Measurements from ENCODE around the gene TSGA10IP. TPM values are rescaled to one million over a fixed set of nuclear protein-coding genes. Genes with fewer than 3 reads are reported as not detected.
"Not testable (repeated sequence)": the region's sequence is repeated elsewhere in the genome, so short reads cannot be mapped to it uniquely, and the experiment has no call there.

Gene TSGA10IP
- total RNA-seq, 2 experiments from 2014 or later: not detected

DNA sequence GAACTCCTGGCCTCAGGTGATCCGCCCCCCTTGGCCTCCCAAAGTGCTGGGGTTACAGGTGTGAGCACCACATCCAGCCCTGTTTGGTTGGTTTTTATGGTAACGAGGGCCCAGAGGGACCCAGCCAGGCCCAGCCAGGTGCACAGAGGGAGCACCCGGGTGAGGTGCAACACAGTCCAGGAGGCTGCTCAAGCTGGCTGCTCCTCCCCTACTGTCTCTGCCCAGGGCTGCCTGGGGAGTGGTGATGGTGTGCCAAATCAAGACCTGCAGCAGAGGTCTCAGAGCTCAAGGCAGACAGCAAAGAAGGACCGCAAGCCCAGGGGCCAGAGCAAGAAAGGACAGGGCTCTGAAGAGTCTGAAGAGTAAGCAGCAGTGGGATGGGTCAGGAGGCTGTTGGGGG is 1.4 kb downstream of the TSGA10IP start:
- no peaks in the 10 kb centered on the region for H3K27me3 Mint-ChIP-seq
- POLR2A ChIA-PET: no interaction called here
- no peak for ATAC-seq

DNA sequence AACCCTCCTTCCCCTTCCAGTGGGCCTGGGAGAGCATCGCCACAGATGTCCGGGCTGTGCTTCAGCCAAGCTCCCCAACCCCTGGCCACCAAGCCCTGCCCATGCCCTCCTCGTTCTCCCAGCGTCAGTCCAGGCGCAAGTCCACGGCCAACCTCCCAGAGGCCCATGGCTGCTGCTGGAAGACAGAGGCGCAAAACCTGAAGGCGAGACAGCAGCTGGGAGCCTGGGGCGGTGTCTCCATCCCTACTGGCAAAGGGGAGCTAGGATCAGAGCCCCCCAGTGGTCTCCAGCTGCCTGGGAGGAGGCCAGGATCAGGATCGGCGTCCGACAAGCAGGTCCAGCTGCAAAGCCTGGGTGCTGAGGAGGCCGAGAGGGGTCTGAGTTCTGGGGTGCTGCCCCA is 1.9 kb downstream of the TSGA10IP start:
- ChIA-PET CTCF (interaction anchor here (0.8 to 1.0 kb wide), 2 partner anchors 62 to 98 kb away, joined by 3 read pairs; no protein-coding TSS in a partner anchor), POLR2A (no interaction called here)
- no peak for ATAC-seq
- Mint-ChIP-seq H3K36me3 (ENCODE audit: low read depth) (no peaks in the 10 kb centered on the region), H3K4me1 (no peaks in the 10 kb centered on the region), H3K27ac (no peak overlapping the region), H3K4me3 (no peak overlapping the region), H3K27me3 (no peaks in the 10 kb centered on the region), H3K9me3 (ENCODE audit: low read depth) (no peaks in the 10 kb centered on the region)
- intact Hi-C loops (cut with DNase I, micrococcal nuclease): no loop called here
- DNase-seq: no peak

More for the DNA sequence above, 1.4 kb downstream of the TSGA10IP start:
- no peak for DNase-seq
- intact Hi-C loops (cut with DNase I, micrococcal nuclease): no loop called here
- no peak overlapping the region for H3K27ac Mint-ChIP-seq
- CTCF ChIA-PET: interaction anchor here (0.8 to 1.0 kb wide), 2 partner anchors 61 to 98 kb away, joined by 3 read pairs; no protein-coding TSS in a partner anchor
- no peaks in the 10 kb centered on the region for H3K9me3 Mint-ChIP-seq (ENCODE audit: low read depth)
- H3K4me1 Mint-ChIP-seq: peaks cover under 1% of the 10 kb centered on the region
- H3K4me3 Mint-ChIP-seq: no peak overlapping the region
- H3K36me3 Mint-ChIP-seq (ENCODE audit: low read depth): no peaks in the 10 kb centered on the region

DNA sequence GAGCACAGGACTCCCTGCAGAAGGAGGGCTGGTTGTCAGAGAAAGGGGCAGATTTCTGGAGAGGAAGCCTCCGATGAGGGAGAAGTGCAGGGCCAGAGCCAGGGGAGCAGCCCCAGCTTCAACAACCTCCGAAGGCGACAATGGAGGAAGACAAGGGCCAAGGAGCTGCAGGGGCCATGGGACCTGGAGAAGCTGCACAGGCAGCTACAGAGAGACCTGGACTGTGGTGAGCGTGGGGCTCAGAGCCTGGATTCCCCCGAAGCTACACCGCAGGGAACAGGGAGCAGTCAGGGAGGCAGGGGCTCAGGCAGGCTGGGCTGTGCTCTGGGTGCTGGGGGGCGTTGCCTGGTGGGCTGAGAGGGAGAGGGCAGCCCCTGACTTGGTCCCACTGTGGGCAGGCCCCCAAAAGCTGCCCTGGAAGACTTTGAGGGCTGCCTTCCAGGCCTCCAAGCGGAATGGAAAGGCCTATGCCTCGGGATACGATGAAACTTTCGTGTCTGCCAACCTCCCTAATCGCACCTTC is 2.4 kb downstream of the TSGA10IP start:
- CTCF ChIA-PET: interaction anchor here (0.6 to 1.0 kb wide), 3 partner anchors 11 to 97 kb away, joined by 3 read pairs; no protein-coding TSS in a partner anchor
- intact Hi-C loops (cut with DNase I, micrococcal nuclease): no loop called here

DNA sequence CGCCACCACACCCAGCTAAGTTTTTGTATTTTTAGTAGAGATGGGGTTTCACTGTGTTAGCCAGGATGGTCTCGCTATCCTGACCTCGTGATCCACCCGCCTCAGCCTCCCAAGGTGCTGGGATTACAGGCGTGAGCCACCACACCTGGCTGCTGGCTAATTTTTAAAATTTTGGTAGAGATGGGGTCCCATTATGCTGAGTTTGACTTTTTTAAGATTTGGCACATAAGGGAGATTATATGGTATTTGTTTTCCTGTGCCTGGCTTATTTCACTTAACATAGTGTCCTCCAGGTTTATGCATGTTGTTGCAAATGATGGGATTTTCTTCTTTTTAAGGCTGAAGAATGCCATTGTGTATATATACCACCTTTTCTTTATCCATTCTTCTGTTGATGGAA is 5.4 kb downstream of the TSGA10IP start:
- H3K36me3 Mint-ChIP-seq (ENCODE audit: low read depth); intact Hi-C loops (cut with DNase I, micrococcal nuclease); H3K4me3 Mint-ChIP-seq; H3K4me1 Mint-ChIP-seq; H3K27me3 Mint-ChIP-seq; H3K27ac Mint-ChIP-seq; ATAC-seq; H3K9me3 Mint-ChIP-seq (ENCODE audit: low read depth); DNase-seq; POLR2A ChIA-PET: not testable (repeated sequence)
- CTCF ChIA-PET: interaction anchor here (0.6 to 1.0 kb wide), 2 partner anchors 25 to 71 kb away, joined by 3 read pairs; no protein-coding TSS in a partner anchor

More for the DNA sequence above, 2.4 kb downstream of the TSGA10IP start:
- ATAC-seq: no peak
- Mint-ChIP-seq H3K9me3 (ENCODE audit: low read depth) (no peaks in the 10 kb centered on the region), H3K36me3 (ENCODE audit: low read depth) (no peaks in the 10 kb centered on the region), H3K27me3 (no peaks in the 10 kb centered on the region), H3K27ac (no peak overlapping the region), H3K4me1 (no peaks in the 10 kb centered on the region), H3K4me3 (no peak overlapping the region)
- DNase-seq: no peak
- POLR2A ChIA-PET: no interaction called here

- H3K27ac Mint-ChIP-seq; H3K36me3 Mint-ChIP-seq (ENCODE audit: low read depth); H3K4me1 Mint-ChIP-seq; ATAC-seq; POLR2A ChIA-PET; H3K9me3 Mint-ChIP-seq (ENCODE audit: low read depth); H3K27me3 Mint-ChIP-seq; DNase-seq; H3K4me3 Mint-ChIP-seq; intact Hi-C loops (cut with DNase I, micrococcal nuclease): not testable (repeated sequence)
- CTCF ChIA-PET: interaction anchor here (0.6 to 1.1 kb wide), 4 partner anchors 26 to 91 kb away, joined by 3 to 5 read pairs (median 4); partner anchors contain the start of genes FIBP and MUS81
These were observed 6.4 kb downstream of the TSGA10IP start for GRCh38 chr11:65951641-65952040.

GRCh38 chr11:65952052-65952521 is 6.8 kb downstream of the TSGA10IP start:
- H3K4me3 Mint-ChIP-seq: no peak overlapping the region
- ChIA-PET CTCF (interaction anchor here (0.6 to 1.1 kb wide), 3 partner anchors 64 to 92 kb away, joined by 3 to 5 read pairs (median 4); partner anchors contain the start of genes FIBP and MUS81), POLR2A (interaction anchor here (0.6 kb wide), 2 partner anchors 9 to 447 kb away, joined by 4 to 5 read pairs; no protein-coding TSS in a partner anchor)
- H3K4me1 Mint-ChIP-seq: peaks cover 9% of the 10 kb centered on the region
- intact Hi-C loops (cut with DNase I, micrococcal nuclease): no loop called here
- ATAC-seq (no peak), DNase-seq (no peak)
- H3K9me3 Mint-ChIP-seq (ENCODE audit: low read depth): no peaks in the 10 kb centered on the region
- H3K27me3 Mint-ChIP-seq: no peaks in the 10 kb centered on the region
- H3K36me3 Mint-ChIP-seq (ENCODE audit: low read depth): no peaks in the 10 kb centered on the region
- no peak overlapping the region for H3K27ac Mint-ChIP-seq

DNA sequence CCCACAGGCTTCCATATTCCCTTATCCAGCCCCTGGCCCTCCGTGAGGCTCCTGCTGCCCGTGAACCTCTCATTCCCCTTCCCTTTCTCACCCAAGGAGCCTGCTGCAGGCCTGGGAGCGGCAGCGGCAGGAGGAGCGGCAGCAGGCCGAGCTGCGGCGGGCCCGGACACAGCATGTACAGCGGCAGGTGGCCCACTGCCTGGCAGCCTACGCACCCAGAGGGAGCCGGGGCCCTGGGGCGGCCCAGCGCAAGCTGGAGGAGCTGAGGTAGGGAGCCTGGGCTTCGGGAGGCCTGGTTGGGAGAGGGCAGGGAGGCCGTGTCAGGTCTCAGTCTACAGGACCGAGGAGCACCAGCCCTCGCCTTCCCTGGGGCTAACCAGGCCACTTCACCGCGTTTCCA is 8.2 kb downstream of the TSGA10IP start:
- Mint-ChIP-seq H3K4me1 (peaks cover 17% of the 10 kb centered on the region), H3K27ac (no peak overlapping the region), H3K4me3 (no peak overlapping the region), H3K36me3 (ENCODE audit: low read depth) (no peaks in the 10 kb centered on the region), H3K9me3 (ENCODE audit: low read depth) (no peaks in the 10 kb centered on the region), H3K27me3 (no peaks in the 10 kb centered on the region)
- intact Hi-C loops (cut with DNase I, micrococcal nuclease): no loop called here
- ChIA-PET CTCF (no interaction called here), POLR2A (no interaction called here)
- ATAC-seq: no peak
- DNase-seq: no peak

- no peaks in the 10 kb centered on the region for H3K9me3 Mint-ChIP-seq (ENCODE audit: low read depth)
- no peak overlapping the region for H3K27ac Mint-ChIP-seq
- H3K36me3 Mint-ChIP-seq (ENCODE audit: low read depth): no peaks in the 10 kb centered on the region
- CTCF ChIA-PET: interaction anchor here (0.6 kb wide), 1 partner anchor 27 kb away, joined by 3 read pairs; no protein-coding TSS in a partner anchor
- intact Hi-C loops (cut with DNase I, micrococcal nuclease): no loop called here
- DNase-seq: no peak
- ATAC-seq: no peak
- POLR2A ChIA-PET: no interaction called here
- H3K4me3 Mint-ChIP-seq: no peak overlapping the region
- no peaks in the 10 kb centered on the region for H3K27me3 Mint-ChIP-seq
- peaks cover 17% of the 10 kb centered on the region for H3K4me1 Mint-ChIP-seq
These were observed 9.5 kb downstream of the TSGA10IP start for GRCh38 chr11:65954771-65955170.

- ChIA-PET POLR2A (interaction anchor here (0.6 to 1.5 kb wide), 3 partner anchors 107 to 902 kb away, joined by 3 read pairs; no protein-coding TSS in a partner anchor), CTCF (interaction anchor here (0.6 to 1.1 kb wide), 5 partner anchors 21 to 300 kb away, joined by 3 to 4 read pairs (median 3); partner anchors contain the start of genes CCDC85B and MUS81)
- Mint-ChIP-seq H3K27me3 (no peaks in the 10 kb centered on the region), H3K4me3 (no peak overlapping the region), H3K9me3 (ENCODE audit: low read depth) (no peaks in the 10 kb centered on the region), H3K36me3 (ENCODE audit: low read depth) (peaks cover 12% of the 10 kb centered on the region), H3K4me1 (peaks cover 31% of the 10 kb centered on the region), H3K27ac (no peak overlapping the region)
- intact Hi-C loops (cut with DNase I, micrococcal nuclease): no loop called here
- DNase-seq (no peak), ATAC-seq (no peak)
These were observed 13.0 kb downstream of the TSGA10IP start for GRCh38 chr11:65958291-65958690.

DNA sequence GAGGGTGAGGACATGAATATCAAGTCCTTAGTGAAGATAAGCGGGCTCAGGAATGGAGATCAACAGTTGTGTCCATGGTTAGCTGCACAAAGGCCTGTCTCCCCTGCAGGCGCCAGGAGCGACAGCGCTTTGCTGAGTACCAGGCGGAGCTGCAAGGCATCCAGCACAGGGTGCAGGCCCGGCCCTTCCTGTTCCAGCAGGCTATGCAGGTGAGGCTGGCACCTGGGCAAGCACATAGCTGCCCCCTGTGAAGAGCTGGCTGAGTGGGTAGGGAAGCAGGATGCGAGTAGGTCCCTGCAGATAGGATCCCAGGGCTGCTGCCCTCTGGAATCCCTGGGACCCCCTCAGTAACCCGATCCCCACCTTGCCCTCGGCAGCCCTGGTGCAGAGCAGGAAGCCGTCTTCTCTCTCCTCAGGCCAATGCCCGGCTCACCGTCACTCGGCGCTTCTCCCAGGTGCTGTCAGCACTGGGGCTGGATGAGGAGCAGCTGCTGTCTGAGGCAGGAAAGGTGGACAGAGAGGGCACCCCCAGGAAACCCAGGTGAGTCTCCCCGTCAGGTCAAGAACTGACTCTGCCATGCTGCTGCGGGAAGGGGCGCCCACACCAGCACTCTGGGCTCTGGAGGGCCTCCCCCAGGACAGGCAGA is 13.6 kb downstream of the TSGA10IP start:
- CTCF ChIA-PET: interaction anchor here (0.6 to 1.1 kb wide), 4 partner anchors 21 to 300 kb away, joined by 3 to 4 read pairs (median 4); partner anchors contain the start of gene MUS81
- Mint-ChIP-seq H3K36me3 (ENCODE audit: low read depth) (peaks cover 16% of the 10 kb centered on the region), H3K4me1 (peaks cover 37% of the 10 kb centered on the region), H3K4me3 (no peak overlapping the region), H3K27ac (no peak overlapping the region), H3K9me3 (ENCODE audit: low read depth) (no peaks in the 10 kb centered on the region), H3K27me3 (no peaks in the 10 kb centered on the region)
- intact Hi-C loops (cut with DNase I, micrococcal nuclease): no loop called here
- no peak for ATAC-seq
- no peak for DNase-seq
- POLR2A ChIA-PET: interaction anchor here (0.6 to 1.5 kb wide), 3 partner anchors 107 to 903 kb away, joined by 3 read pairs; no protein-coding TSS in a partner anchor

DNA sequence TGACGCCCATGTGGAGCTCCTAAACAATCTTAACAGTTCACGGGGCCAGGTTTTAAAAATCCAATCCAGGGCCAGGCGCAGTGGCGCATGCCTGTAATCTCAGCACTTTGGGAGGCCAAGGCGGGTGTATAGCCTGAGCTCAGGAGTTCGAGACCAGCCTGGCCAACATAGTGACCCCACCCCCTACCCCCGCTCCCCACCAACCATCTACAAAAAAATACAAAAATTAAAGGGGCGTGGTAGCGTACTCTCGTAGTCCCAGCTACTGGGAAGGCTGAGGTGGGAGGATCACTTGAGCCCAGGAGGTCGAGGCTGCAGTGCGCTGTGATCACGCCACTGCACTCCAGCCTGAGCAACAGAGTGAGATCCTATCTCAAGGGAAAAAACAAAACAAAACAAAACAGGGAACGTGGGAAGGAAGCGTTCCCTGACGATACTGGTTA is 15.6 kb downstream of the TSGA10IP start:
- DNase-seq (no peak), ATAC-seq (peak; percentile 9)
- peak overlapping the region; percentile 92 for H3K4me3 Mint-ChIP-seq
- POLR2A ChIA-PET: interaction anchor here (0.6 kb wide), 1 partner anchor 35 kb away, joined by 3 read pairs; no protein-coding TSS in a partner anchor
- CTCF ChIA-PET: interaction anchor here (0.7 to 3.3 kb wide), 4 partner anchors 73 to 380 kb away, joined by 3 to 19 read pairs (median 5); partner anchors contain the start of genes FIBP and MUS81
- intact Hi-C loops (cut with DNase I, micrococcal nuclease): loop anchor here (1.0 to 2.0 kb wide), 17 partner anchors 32 to 387 kb away; partner anchors contain the start of genes BANF1 (in 2 of the 2), C11orf68 (in 2 of the 2), DRAP1 (in 2 of the 2) and EIF1AD (in 2 of the 2)
- peaks cover 31% of the 10 kb centered on the region for H3K36me3 Mint-ChIP-seq (ENCODE audit: low read depth)
- peak overlapping the region; percentile 97 for H3K27ac Mint-ChIP-seq
- peaks cover 39% of the 10 kb centered on the region for H3K4me1 Mint-ChIP-seq
- no peaks in the 10 kb centered on the region for H3K9me3 Mint-ChIP-seq (ENCODE audit: low read depth)
- H3K27me3 Mint-ChIP-seq: no peaks in the 10 kb centered on the region

Data from activated CD4-positive, alpha-beta T cell treated with anti-CD3 and anti-CD28 coated beads for 36 hours (primary cell).